ENCODE data around the gene GPR42. TPM values are rescaled to one million over a fixed set of nuclear protein-coding genes. Genes with fewer than 3 reads are reported as not detected.

Gene GPR42
- total and polyA plus RNA-seq, 4 experiments from 2014 or later = not detected

GRCh38 chr19:35350591-35350990, 20.3 kb upstream of the GPR42 start:
- Histone ChIP-seq H3K27ac (ENCODE audit: low read depth, low read length) (no peak overlapping the region), H3K36me3 (ENCODE audit: insufficient read depth, low read length) (no peaks in the 10 kb centered on the region), H3K4me1 (ENCODE audit: insufficient read depth, low read length) (peaks cover 40% of the 10 kb centered on the region), H3K4me3 (ENCODE audit: low read length in 2 of 2) (no peak overlapping the region), H3K27me3 (ENCODE audit: insufficient read depth, low read length) (no peaks in the 10 kb centered on the region), H3K9me3 (ENCODE audit: control insufficient read depth in 1 of 2, low read length in 2 of 2) (no peaks in the 10 kb centered on the region)
- H3K9me3 Mint-ChIP-seq = peaks cover 0 to 2% (median 0%) of the 10 kb centered on the region in 8 donors
- CTCF ChIA-PET (ENCODE audit: partially characterized antibody) = interaction anchor here (1.2 to 1.3 kb wide), 2 partner anchors 119 to 147 kb away, joined by 4 to 7 read pairs; no protein-coding TSS in a partner anchor
- POLR2A ChIA-PET (ENCODE audit: partially characterized antibody) = no interaction called here
- no peak overlapping the region for H3K27ac Mint-ChIP-seq
- no peak overlapping the region for H3K4me3 Mint-ChIP-seq
- peak in 1 of 5 donors; percentile 19 for DNase-seq
- H3K27me3 Mint-ChIP-seq = peaks cover 0 to 14% of the 10 kb centered on the region in 2 donors
- H3K36me3 Mint-ChIP-seq = peaks cover 0 to 6% of the 10 kb centered on the region in 2 donors
- peaks cover 27 to 37% (median 31%) of the 10 kb centered on the region in 4 donors for H3K4me1 Mint-ChIP-seq
- intact Hi-C loops (cut with micrococcal nuclease) = no loop called here

DNA sequence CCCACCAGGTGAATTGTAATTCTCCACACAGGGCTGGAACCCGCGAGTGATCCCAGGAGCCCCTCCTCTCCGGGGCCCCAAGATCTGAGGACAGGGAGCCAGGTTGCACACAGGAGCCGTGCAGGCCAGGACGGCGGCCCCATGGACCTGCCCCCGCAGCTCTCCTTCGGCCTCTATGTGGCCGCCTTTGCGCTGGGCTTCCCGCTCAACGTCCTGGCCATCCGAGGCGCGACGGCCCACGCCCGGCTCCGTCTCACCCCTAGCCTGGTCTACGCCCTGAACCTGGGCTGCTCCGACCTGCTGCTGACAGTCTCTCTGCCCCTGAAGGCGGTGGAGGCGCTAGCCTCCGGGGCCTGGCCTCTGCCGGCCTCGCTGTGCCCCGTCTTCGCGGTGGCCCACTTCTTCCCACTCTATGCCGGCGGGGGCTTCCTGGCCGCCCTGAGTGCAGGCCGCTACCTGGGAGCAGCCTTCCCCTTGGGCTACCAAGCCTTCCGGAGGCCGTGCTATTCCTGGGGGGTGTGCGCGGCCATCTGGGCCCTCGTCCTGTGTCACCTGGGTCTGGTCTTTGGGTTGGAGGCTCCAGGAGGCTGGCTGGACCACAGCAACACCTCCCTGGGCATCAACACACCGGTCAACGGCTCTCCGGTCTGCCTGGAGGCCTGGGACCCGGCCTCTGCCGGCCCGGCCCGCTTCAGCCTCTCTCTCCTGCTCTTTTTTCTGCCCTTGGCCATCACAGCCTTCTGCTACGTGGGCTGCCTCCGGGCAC, 19.3 kb upstream of the GPR42 start:
- ChIA-PET POLR2A (ENCODE audit: partially characterized antibody) (interaction anchor here (2.4 kb wide), 1 partner anchor 117 kb away, joined by 20 read pairs; no protein-coding TSS in a partner anchor), CTCF (ENCODE audit: partially characterized antibody) (interaction anchor here (0.8 to 5.3 kb wide), 9 partner anchors 83 to 323 kb away, joined by 3 to 97 read pairs (median 7); no protein-coding TSS in a partner anchor)
- Mint-ChIP-seq H3K36me3 (peaks cover 0 to 5% of the 10 kb centered on the region in 2 donors), H3K4me1 (peaks cover 19 to 27% (median 22%) of the 10 kb centered on the region in 4 donors), H3K27ac (no peak overlapping the region), H3K4me3 (no peak overlapping the region), H3K9me3 (peaks cover 0 to under 1% (median 0%) of the 10 kb centered on the region in 8 donors), H3K27me3 (peaks cover 0 to 10% of the 10 kb centered on the region in 2 donors)
- no peak overlapping the region for H3K4me3 ChIP-seq (ENCODE audit: low read length in 2 of 2)
- H3K27ac ChIP-seq (ENCODE audit: low read depth, low read length) = no peak overlapping the region
- H3K36me3 ChIP-seq (ENCODE audit: insufficient read depth, low read length) = no peaks in the 10 kb centered on the region
- H3K9me3 ChIP-seq (ENCODE audit: control insufficient read depth in 1 of 2, low read length in 2 of 2) = no peaks in the 10 kb centered on the region
- no peaks in the 10 kb centered on the region for H3K27me3 ChIP-seq (ENCODE audit: insufficient read depth, low read length)
- intact Hi-C loops (cut with micrococcal nuclease) = loop anchor here (1.0 kb wide), 3 partner anchors 117 to 284 kb away; no protein-coding TSS in a partner anchor
- peaks cover 30% of the 10 kb centered on the region for H3K4me1 ChIP-seq (ENCODE audit: insufficient read depth, low read length)
- peak in 1 of 5 donors; percentile 9 for DNase-seq

- Mint-ChIP-seq H3K27me3 (peaks cover 0 to 8% of the 10 kb centered on the region in 2 donors), H3K27ac (no peak overlapping the region), H3K4me1 (peaks cover 15 to 22% (median 17%) of the 10 kb centered on the region in 4 donors), H3K4me3 (no peak overlapping the region), H3K9me3 (no peaks in the 10 kb centered on the region), H3K36me3 (peaks cover 0 to under 1% of the 10 kb centered on the region in 2 donors)
- POLR2A ChIA-PET (ENCODE audit: partially characterized antibody) = interaction anchor here (1.5 to 2.4 kb wide), 2 partner anchors 117 to 121 kb away, joined by 6 to 20 read pairs; no protein-coding TSS in a partner anchor
- intact Hi-C loops (cut with micrococcal nuclease) = loop anchor here (1.0 kb wide), 3 partner anchors 116 to 285 kb away; no protein-coding TSS in a partner anchor
- no peaks in the 10 kb centered on the region for H3K27me3 ChIP-seq (ENCODE audit: insufficient read depth, low read length)
- no peaks in the 10 kb centered on the region for H3K9me3 ChIP-seq (ENCODE audit: control insufficient read depth in 1 of 2, low read length in 2 of 2)
- no peaks in the 10 kb centered on the region for H3K36me3 ChIP-seq (ENCODE audit: insufficient read depth, low read length)
- H3K4me1 ChIP-seq (ENCODE audit: insufficient read depth, low read length) = peaks cover 24% of the 10 kb centered on the region
- H3K4me3 ChIP-seq (ENCODE audit: low read length in 2 of 2) = no peak overlapping the region
- DNase-seq = peak in 1 of 5 donors; percentile 9
- CTCF ChIA-PET (ENCODE audit: partially characterized antibody) = interaction anchor here (0.6 to 5.3 kb wide), 17 partner anchors 9 to 323 kb away, joined by 3 to 97 read pairs (median 5); partner anchors contain the start of gene FXYD7
- H3K27ac ChIP-seq (ENCODE audit: low read depth, low read length) = no peak overlapping the region
Measured at GRCh38 chr19:35352177-35352447, 18.8 kb upstream of the GPR42 start.

GRCh38 chr19:35352448-35353304, 18.2 kb upstream of the GPR42 start:
- Histone ChIP-seq H3K4me3 (ENCODE audit: low read length in 2 of 2) (no peak overlapping the region), H3K36me3 (ENCODE audit: insufficient read depth, low read length) (no peaks in the 10 kb centered on the region), H3K27ac (ENCODE audit: low read depth, low read length) (no peak overlapping the region), H3K4me1 (ENCODE audit: insufficient read depth, low read length) (peaks cover 22% of the 10 kb centered on the region), H3K9me3 (ENCODE audit: control insufficient read depth in 1 of 2, low read length in 2 of 2) (no peaks in the 10 kb centered on the region), H3K27me3 (ENCODE audit: insufficient read depth, low read length) (no peaks in the 10 kb centered on the region)
- POLR2A ChIA-PET (ENCODE audit: partially characterized antibody) = interaction anchor here (1.2 to 2.4 kb wide), 5 partner anchors 110 to 299 kb away, joined by 3 to 20 read pairs (median 6); no protein-coding TSS in a partner anchor
- Mint-ChIP-seq H3K27ac (peak overlapping the region in 2 of 7 donors; percentile 19 to 77), H3K36me3 (no peaks in the 10 kb centered on the region), H3K4me3 (peak overlapping the region in 1 of 8 donors; percentile 17), H3K4me1 (peaks cover 10 to 18% (median 12%) of the 10 kb centered on the region in 4 donors), H3K27me3 (peaks cover 0 to 8% of the 10 kb centered on the region in 2 donors), H3K9me3 (no peaks in the 10 kb centered on the region)
- peak; percentile 64 to 76 (median 73) for DNase-seq
- intact Hi-C loops (cut with micrococcal nuclease) = loop anchor here (1.0 kb wide), 3 partner anchors 116 to 285 kb away; no protein-coding TSS in a partner anchor
- CTCF ChIA-PET (ENCODE audit: partially characterized antibody) = interaction anchor here (0.6 to 5.3 kb wide), 27 partner anchors 8 to 321 kb away, joined by 3 to 97 read pairs (median 5); partner anchors contain the start of gene FXYD7

DNA sequence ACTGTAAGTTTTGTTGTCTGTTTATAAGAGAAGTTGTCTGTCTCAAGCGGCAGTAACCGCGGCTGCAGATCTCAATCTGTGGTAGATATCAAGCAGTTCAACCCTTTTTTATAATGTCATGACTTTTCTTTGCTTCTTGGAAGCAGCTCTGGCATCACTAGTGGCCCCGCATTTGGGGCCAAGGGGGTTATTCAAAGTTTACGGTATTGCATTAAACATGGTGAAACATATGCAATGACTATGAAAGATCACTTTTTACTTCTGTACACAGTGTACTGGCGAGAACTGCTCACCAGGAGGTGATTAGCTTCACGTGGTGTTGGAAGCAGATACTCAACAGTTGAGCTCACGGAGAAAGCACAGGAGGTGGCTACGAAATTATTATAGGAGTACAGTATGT, 17.2 kb upstream of the GPR42 start:
- H3K9me3 Mint-ChIP-seq = no peaks in the 10 kb centered on the region
- Histone ChIP-seq H3K27me3 (ENCODE audit: insufficient read depth, low read length) (no peaks in the 10 kb centered on the region), H3K4me3 (ENCODE audit: low read length in 2 of 2) (no peak overlapping the region), H3K4me1 (ENCODE audit: insufficient read depth, low read length) (peaks cover 22% of the 10 kb centered on the region), H3K9me3 (ENCODE audit: control insufficient read depth in 1 of 2, low read length in 2 of 2) (no peaks in the 10 kb centered on the region), H3K36me3 (ENCODE audit: insufficient read depth, low read length) (no peaks in the 10 kb centered on the region), H3K27ac (ENCODE audit: low read depth, low read length) (no peak overlapping the region)
- peaks cover 10 to 19% (median 14%) of the 10 kb centered on the region in 4 donors for H3K4me1 Mint-ChIP-seq
- POLR2A ChIA-PET (ENCODE audit: partially characterized antibody) = interaction anchor here (1.2 to 2.4 kb wide), 5 partner anchors 109 to 298 kb away, joined by 3 to 20 read pairs (median 6); no protein-coding TSS in a partner anchor
- peaks cover 3 to 14% of the 10 kb centered on the region in 2 donors for H3K27me3 Mint-ChIP-seq
- peak overlapping the region in 1 of 7 donors; percentile 13 for H3K27ac Mint-ChIP-seq
- CTCF ChIA-PET (ENCODE audit: partially characterized antibody) = interaction anchor here (0.8 to 5.3 kb wide), 23 partner anchors 8 to 320 kb away, joined by 3 to 97 read pairs (median 5); no protein-coding TSS in a partner anchor
- H3K36me3 Mint-ChIP-seq = no peaks in the 10 kb centered on the region
- DNase-seq = no peak
- intact Hi-C loops (cut with micrococcal nuclease) = no loop called here
- no peak overlapping the region for H3K4me3 Mint-ChIP-seq

GRCh38 chr19:35354898-35355297, 16.0 kb upstream of the GPR42 start:
- Mint-ChIP-seq H3K9me3 (no peaks in the 10 kb centered on the region), H3K4me3 (no peak overlapping the region), H3K36me3 (no peaks in the 10 kb centered on the region), H3K27ac (peak overlapping the region in 1 of 7 donors; percentile 12), H3K27me3 (peaks cover 3 to 14% of the 10 kb centered on the region in 2 donors), H3K4me1 (peaks cover 10 to 15% (median 14%) of the 10 kb centered on the region in 4 donors)
- no peak for DNase-seq
- Histone ChIP-seq H3K4me3 (ENCODE audit: low read length in 2 of 2) (no peak overlapping the region), H3K27me3 (ENCODE audit: insufficient read depth, low read length) (no peaks in the 10 kb centered on the region), H3K27ac (ENCODE audit: low read depth, low read length) (no peak overlapping the region), H3K36me3 (ENCODE audit: insufficient read depth, low read length) (no peaks in the 10 kb centered on the region), H3K9me3 (ENCODE audit: control insufficient read depth in 1 of 2, low read length in 2 of 2) (no peaks in the 10 kb centered on the region), H3K4me1 (ENCODE audit: insufficient read depth, low read length) (peaks cover 22% of the 10 kb centered on the region)
- ChIA-PET CTCF (ENCODE audit: partially characterized antibody) (interaction anchor here (2.2 to 5.3 kb wide), 4 partner anchors 107 to 141 kb away, joined by 7 to 69 read pairs (median 38); no protein-coding TSS in a partner anchor), POLR2A (ENCODE audit: partially characterized antibody) (no interaction called here)
- intact Hi-C loops (cut with micrococcal nuclease) = no loop called here
